B cell (primary cell): ENCODE data around the gene ALDH3A1. TPM values are rescaled to one million over a fixed set of nuclear protein-coding genes. Genes with fewer than 3 reads are reported as not detected.

Experiments
- ATAC-seq: fragments of 200-7000 bp; cut with Tn5 transposase; one replicate; pipeline ENCODE4 v1.10.0; 2021; ENCODE audit warnings: low read depth, mild to moderate bottlenecking, moderate number of reproducible peaks, moderate library complexity
- CTCF ChIA-PET: fragments of 350-600 bp; sonication (Branson Sonifier 250); formaldehyde crosslinking; loops from one replicate; lab custom pipeline; 2021; ENCODE audit warnings: antibody characterized with exemption, inconsistent platforms; lab: Charles Lee
- POLR2A ChIA-PET: fragments of 350-600 bp; sonication (Branson Sonifier 250); formaldehyde crosslinking; loops from one replicate; lab custom pipeline; 2021; ENCODE audit warnings: antibody characterized with exemption; lab: Charles Lee
- DNase-seq: peaks from one replicate; pipeline ENCODE4 v3.0.0; 2013
- H2AFZ ChIP-seq: 2 replicates; pipeline ENCODE4 v1.6.1; 2012; ENCODE audit warnings: mild to moderate bottlenecking, low read depth, low read length; ENCODE audit not compliant: insufficient read depth, poor library complexity, severe bottlenecking
- H3K27ac ChIP-seq, 2 donors: 1 replicate in 1 of 2; 2 replicates in 1 of 2; pipeline ENCODE4 v1.5.1; 2012 to 2013; ENCODE audit warnings: low read length in 2 of 2, mild to moderate bottlenecking in 2 of 2, moderate library complexity in 1 of 2
- H3K27me3 ChIP-seq, 4 experiments: fragments of 200-600 bp in 1 of 4; sonication (generic) in 1 of 4; replicated peaks in 1 of 4; 1 replicate in 2 of 4; 2 replicates in 2 of 4; pipeline versions ENCODE4 v1.6.1 to v1.7.0; 2013 to 2016; ENCODE audit warnings: low read length in 3 of 4, mild to moderate bottlenecking in 2 of 4, mixed read lengths in 1 of 4, moderate library complexity in 1 of 4; ENCODE audit not compliant: insufficient read depth in 4 of 4, control insufficient read depth in 3 of 4; ENCODE audit errors: control extremely low read depth in 1 of 4
- H3K36me3 ChIP-seq, 2 experiments: replicated peaks in 1 of 2; 1 replicate in 1 of 2; 2 replicates in 1 of 2; pipeline versions ENCODE4 v1.6.1 to v1.7.1; 2013; ENCODE audit warnings: low read length in 1 of 2; ENCODE audit not compliant: insufficient read depth in 2 of 2, control insufficient read depth in 1 of 2; ENCODE audit errors: control extremely low read depth in 1 of 2, extremely low read depth in 1 of 2
- H3K4me1 ChIP-seq, 2 donors: fragments of 200-600 bp in 1 of 2; sonication (generic) in 1 of 2; 1 replicate in 1 of 2; 2 replicates in 1 of 2; pipeline versions ENCODE4 v1.5.1 to v1.6.1; 2013 to 2017; ENCODE audit warnings: low read length in 2 of 2; ENCODE audit not compliant: control insufficient read depth in 2 of 2, insufficient read depth in 2 of 2
- H3K4me2 ChIP-seq: replicated peaks from 2 replicates; pipeline ENCODE3; 2012; ENCODE audit warnings: mild to moderate bottlenecking, low read depth, low read length; ENCODE audit not compliant: poor library complexity, severe bottlenecking
- H3K4me3 ChIP-seq, 5 experiments: fragments of 200-600 bp in 1 of 5; sonication (generic) in 1 of 5; 1 replicate in 3 of 5; 2 replicates in 2 of 5; pipeline versions ENCODE4 v1.5.1 to v1.7.0; 2011 to 2016; ENCODE audit warnings: low read length in 4 of 5, mild to moderate bottlenecking in 4 of 5, low read depth in 2 of 5, control low read depth in 1 of 5, moderate library complexity in 1 of 5; ENCODE audit not compliant: insufficient read depth in 1 of 5; ENCODE audit errors: control extremely low read depth in 1 of 5, extremely low read depth in 1 of 5
- H3K79me2 ChIP-seq: fragments of 200-600 bp; sonication (generic); one replicate; pipeline ENCODE4 v1.6.0; 2016; ENCODE audit warnings: low read length; ENCODE audit not compliant: control insufficient read depth, insufficient read depth
- H3K9ac ChIP-seq: fragments of 200-600 bp; sonication (generic); 2 replicates; pipeline ENCODE4 v1.6.1; 2017; ENCODE audit warnings: mild to moderate bottlenecking, low read length, moderate library complexity
- H3K9me3 ChIP-seq, 3 donors: one replicate each; pipeline versions ENCODE4 v1.6.1 to v1.7.1; 2013; ENCODE audit warnings: low read length in 2 of 3; ENCODE audit not compliant: control insufficient read depth in 2 of 3, insufficient read depth in 1 of 3; ENCODE audit errors: control extremely low read depth in 1 of 3
- H4K20me1 ChIP-seq: 2 replicates; pipeline ENCODE4 v1.6.0; 2012; ENCODE audit warnings: mild to moderate bottlenecking, low read length; ENCODE audit not compliant: insufficient read depth, control insufficient read depth, poor library complexity, severe bottlenecking
- H3K27ac Mint-ChIP-seq: one replicate; pipeline ENCODE4 v1.8.0; 2021; ENCODE audit warnings: mixed read lengths
- H3K27me3 Mint-ChIP-seq: one replicate; pipeline ENCODE4 v1.8.0; 2021; ENCODE audit warnings: mixed read lengths
- H3K4me1 Mint-ChIP-seq: one replicate; pipeline ENCODE4 v1.8.0; 2021; ENCODE audit warnings: mixed read lengths
- H3K4me3 Mint-ChIP-seq: one replicate; pipeline ENCODE4 v1.8.0; 2021; ENCODE audit warnings: mixed read lengths
- H3K9me3 Mint-ChIP-seq: one replicate; pipeline ENCODE4 v1.8.0; 2022; ENCODE audit warnings: mixed read lengths; ENCODE audit not compliant: insufficient read depth
- EZH2 ChIP-seq: IDR thresholded peaks from 2 replicates; pipeline ENCODE4 v1.6.1; 2012; ENCODE audit warnings: borderline replicate concordance, low read depth, mild to moderate bottlenecking, moderate library complexity, low read length; ENCODE audit not compliant: insufficient read depth, poor library complexity, severe bottlenecking
- WGBS: methylation state at CpG from one replicate; pipeline ENCODE4 v1.1.5; 2013; ENCODE audit warnings: missing lambda C conversion rate; ENCODE audit not compliant: insufficient coverage; 5-methylcytosine and 5-hydroxymethylcytosine counted together
- intact Hi-C: fragments of 100-400 bp; cut with micrococcal nuclease; formaldehyde crosslinking; loops from one replicate; pipeline ENCODE4 v1.10.0; 2022
- polyA plus RNA-seq: library from polyadenylated mRNA; depleted of rRNA; stranded (reverse); fragments of >200 nt; gene quantifications from 2 replicates; pipeline ENCODE4 v1.2.3, GENCODE V29; 2012
- total RNA-seq, 2 donors: library from RNA; stranded (reverse); fragments of 120-200 nt in 1 of 2; gene quantifications; 1 replicate in 1 of 2; 2 replicates in 1 of 2; pipeline versions ENCODE4 v1.2.3 to v1.2.4, GENCODE V29; 2013 to 2022
- TF ChIP-seq, protein P1 (sequence below): fragments of 200-600 bp; IDR thresholded peaks from one replicate; pipeline ENCODE4 v1.8.0; 2022; ENCODE audit warnings: antibody characterized with exemption, mild to moderate bottlenecking

The ALDH3A1 gene
- total and polyA plus RNA-seq, 2 donors (not counting 1 experiment from before 2014, with no cell fraction given): not detected

DNA sequence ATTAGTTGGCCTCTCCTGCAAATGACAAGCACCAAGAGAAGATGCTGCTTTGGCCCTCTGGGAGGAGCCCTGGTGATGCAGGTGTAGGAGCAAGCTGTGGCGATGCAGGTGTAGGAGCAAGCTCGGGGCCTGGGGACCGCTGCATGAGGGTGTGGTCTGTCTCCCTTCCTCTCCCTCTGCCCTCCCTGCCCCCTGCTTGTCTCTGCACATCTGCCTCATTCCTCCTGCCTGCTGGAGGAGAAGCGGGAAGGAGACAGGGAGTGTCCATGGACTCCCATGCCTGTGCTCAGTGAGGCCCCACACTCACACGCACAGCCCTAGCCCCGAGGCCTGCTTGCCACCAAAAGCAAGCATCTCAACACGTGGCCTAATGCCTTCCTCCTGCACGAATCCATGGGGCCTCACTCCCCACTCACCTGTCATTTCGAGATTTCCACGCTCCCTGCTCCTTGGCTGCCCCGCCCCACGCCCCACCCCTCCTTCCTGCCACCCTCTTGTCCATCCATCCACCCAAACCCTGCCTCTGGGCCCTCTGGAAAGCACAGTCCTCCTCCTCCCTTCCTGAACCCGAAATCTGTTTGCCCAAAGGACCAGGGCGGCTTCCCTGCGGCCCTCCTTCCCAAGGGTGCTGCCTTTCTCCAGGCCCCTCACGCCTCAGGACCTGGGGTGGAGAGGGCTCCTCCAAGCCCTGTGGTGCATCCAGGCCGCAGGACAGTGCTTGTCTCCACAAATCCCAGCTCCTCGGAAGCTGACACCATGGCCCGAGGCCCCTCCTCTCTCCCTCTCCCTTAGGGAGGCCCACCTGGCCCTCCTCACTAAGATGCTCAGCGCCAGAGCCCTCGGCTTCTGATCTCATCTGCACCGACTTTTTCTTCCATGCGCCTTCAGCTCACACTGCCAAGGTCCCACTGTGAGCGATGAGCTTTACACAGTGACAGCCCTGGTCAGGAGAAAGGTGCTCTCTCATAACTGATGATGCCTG, 11.8 kb upstream of the ALDH3A1 start:
- intact Hi-C loops: no loop called here
- no peak overlapping the region for H3K4me3 Mint-ChIP-seq
- H3K36me3 ChIP-seq: no peaks in the 10 kb centered on the region
- H3K27ac ChIP-seq: no peak overlapping the region
- H3K9me3 Mint-ChIP-seq: no peaks in the 10 kb centered on the region
- peaks cover 13 to 21% of the 10 kb centered on the region in 2 donors for H3K4me1 ChIP-seq
- H3K4me3 ChIP-seq: no peak overlapping the region
- H3K9me3 ChIP-seq: no peaks in the 10 kb centered on the region
- DNase-seq (no peak), ATAC-seq (no peak)
- no peaks in the 10 kb centered on the region for H4K20me1 ChIP-seq
- H3K27ac Mint-ChIP-seq: peak overlapping the region; percentile 12
- H3K79me2 ChIP-seq: no peaks in the 10 kb centered on the region
- CTCF ChIA-PET: interaction anchor here (0.7 to 10.7 kb wide), 5 partner anchors 11 to 396 kb away, joined by 3 to 285 read pairs (median 37); partner anchors contain the start of genes ALDH3A1, ALDH3A2 and B9D1
- no peaks in the 10 kb centered on the region for H3K27me3 Mint-ChIP-seq
- peaks cover 20% of the 10 kb centered on the region for H3K4me1 Mint-ChIP-seq
- 90% methylated on average over 23 of the region's 24 CpGs for WGBS
- POLR2A ChIA-PET: no interaction called here
- no peak overlapping the region for H3K9ac ChIP-seq
- no peak overlapping the region for H2AFZ ChIP-seq
- H3K27me3 ChIP-seq: no peaks in the 10 kb centered on the region
- H3K4me2 ChIP-seq: no peak overlapping the region
- no peak for TF ChIP-seq EZH2
- TF ChIP-seq, protein P1, sequence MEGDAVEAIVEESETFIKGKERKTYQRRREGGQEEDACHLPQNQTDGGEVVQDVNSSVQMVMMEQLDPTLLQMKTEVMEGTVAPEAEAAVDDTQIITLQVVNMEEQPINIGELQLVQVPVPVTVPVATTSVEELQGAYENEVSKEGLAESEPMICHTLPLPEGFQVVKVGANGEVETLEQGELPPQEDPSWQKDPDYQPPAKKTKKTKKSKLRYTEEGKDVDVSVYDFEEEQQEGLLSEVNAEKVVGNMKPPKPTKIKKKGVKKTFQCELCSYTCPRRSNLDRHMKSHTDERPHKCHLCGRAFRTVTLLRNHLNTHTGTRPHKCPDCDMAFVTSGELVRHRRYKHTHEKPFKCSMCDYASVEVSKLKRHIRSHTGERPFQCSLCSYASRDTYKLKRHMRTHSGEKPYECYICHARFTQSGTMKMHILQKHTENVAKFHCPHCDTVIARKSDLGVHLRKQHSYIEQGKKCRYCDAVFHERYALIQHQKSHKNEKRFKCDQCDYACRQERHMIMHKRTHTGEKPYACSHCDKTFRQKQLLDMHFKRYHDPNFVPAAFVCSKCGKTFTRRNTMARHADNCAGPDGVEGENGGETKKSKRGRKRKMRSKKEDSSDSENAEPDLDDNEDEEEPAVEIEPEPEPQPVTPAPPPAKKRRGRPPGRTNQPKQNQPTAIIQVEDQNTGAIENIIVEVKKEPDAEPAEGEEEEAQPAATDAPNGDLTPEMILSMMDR: no peak
